Progenitor cell of endocrine pancreas (in vitro differentiated cells): ENCODE results near the gene NFIC. TPM values are rescaled to one million over a fixed set of nuclear protein-coding genes. Genes with fewer than 3 reads are reported as not detected.
"Not testable (repeated sequence)": the region's sequence is repeated elsewhere in the genome, so short reads cannot be mapped to it uniquely, and the experiment has no call there.

Source experiments
- DNase-seq: peaks from one replicate; pipeline ENCODE4 v3.0.0; 2021; ENCODE audit warnings: low spot score; ENCODE audit not compliant: unreplicated experiment
- H3K27ac Mint-ChIP-seq: 2 replicates; pipeline ENCODE4 v1.8.0; 2021; ENCODE audit warnings: mild to moderate bottlenecking, moderate library complexity, mixed read lengths
- H3K27me3 Mint-ChIP-seq: 2 replicates; pipeline ENCODE4 v1.8.0; 2021; ENCODE audit warnings: mixed read lengths
- H3K36me3 Mint-ChIP-seq: 2 replicates; pipeline ENCODE4 v1.8.0; 2022; ENCODE audit warnings: mixed read lengths; ENCODE audit not compliant: insufficient read depth
- H3K4me1 Mint-ChIP-seq: 2 replicates; pipeline ENCODE4 v1.8.0; 2021; ENCODE audit warnings: low read depth, mixed read lengths
- H3K4me3 Mint-ChIP-seq: 2 replicates; pipeline ENCODE4 v1.8.0; 2021; ENCODE audit warnings: low read depth, mild to moderate bottlenecking, moderate library complexity, mixed read lengths
- H3K9me3 Mint-ChIP-seq: 2 replicates; pipeline ENCODE4 v1.8.0; 2021; ENCODE audit warnings: low read depth, mixed read lengths
- total RNA-seq: library from RNA; stranded (reverse); gene quantifications from 2 replicates; pipeline ENCODE4 v1.2.1, GENCODE V29; 2021
- TF ChIP-seq, protein P1 (sequence below): fragments of 200-600 bp; sonication (generic); IDR thresholded peaks from one replicate; pipeline ENCODE4 v1.5.0; 2021; ENCODE audit warnings: antibody characterized with exemption, mild to moderate bottlenecking; ENCODE audit not compliant: unreplicated experiment

Gene NFIC
- total RNA-seq, 1 donor from 2014 or later, result 6.8 TPM

DNA sequence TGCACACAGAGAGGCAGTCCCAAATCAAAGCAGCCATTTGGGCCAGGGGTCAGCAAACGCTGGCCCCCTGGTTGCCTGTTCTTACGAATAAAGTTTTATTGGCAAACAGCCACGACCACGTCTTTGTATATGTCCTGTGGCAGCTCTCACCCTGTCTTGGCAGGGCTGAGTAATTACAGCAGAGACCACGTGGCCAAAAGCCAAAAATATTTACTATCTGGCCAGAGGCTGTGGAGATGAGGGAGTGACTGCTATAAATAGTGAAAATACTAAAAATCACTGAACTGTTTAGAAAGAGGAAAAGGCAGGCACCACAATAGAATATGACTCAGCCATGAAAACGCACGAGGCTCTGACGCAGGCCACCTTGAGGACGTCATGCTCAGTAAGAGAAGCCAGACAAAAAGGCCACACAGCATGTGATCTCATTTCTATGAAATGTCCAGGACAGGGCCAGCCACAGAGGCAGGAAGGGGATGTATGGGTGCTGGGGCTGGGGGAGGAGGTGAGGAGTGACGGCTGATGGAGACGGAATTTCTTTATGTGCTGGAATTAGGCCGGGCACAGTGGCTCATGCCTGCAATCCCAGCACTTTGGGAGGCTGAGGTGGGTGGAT lies 84.5 kb downstream of the NFIC start:
- Mint-ChIP-seq H3K27ac (no peak overlapping the region), H3K4me1 (no peaks in the 10 kb centered on the region), H3K27me3 (peaks cover 13% of the 10 kb centered on the region), H3K4me3 (no peak overlapping the region), H3K9me3 (no peaks in the 10 kb centered on the region), H3K36me3 (peaks cover 3% of the 10 kb centered on the region)
- TF ChIP-seq, protein P1, sequence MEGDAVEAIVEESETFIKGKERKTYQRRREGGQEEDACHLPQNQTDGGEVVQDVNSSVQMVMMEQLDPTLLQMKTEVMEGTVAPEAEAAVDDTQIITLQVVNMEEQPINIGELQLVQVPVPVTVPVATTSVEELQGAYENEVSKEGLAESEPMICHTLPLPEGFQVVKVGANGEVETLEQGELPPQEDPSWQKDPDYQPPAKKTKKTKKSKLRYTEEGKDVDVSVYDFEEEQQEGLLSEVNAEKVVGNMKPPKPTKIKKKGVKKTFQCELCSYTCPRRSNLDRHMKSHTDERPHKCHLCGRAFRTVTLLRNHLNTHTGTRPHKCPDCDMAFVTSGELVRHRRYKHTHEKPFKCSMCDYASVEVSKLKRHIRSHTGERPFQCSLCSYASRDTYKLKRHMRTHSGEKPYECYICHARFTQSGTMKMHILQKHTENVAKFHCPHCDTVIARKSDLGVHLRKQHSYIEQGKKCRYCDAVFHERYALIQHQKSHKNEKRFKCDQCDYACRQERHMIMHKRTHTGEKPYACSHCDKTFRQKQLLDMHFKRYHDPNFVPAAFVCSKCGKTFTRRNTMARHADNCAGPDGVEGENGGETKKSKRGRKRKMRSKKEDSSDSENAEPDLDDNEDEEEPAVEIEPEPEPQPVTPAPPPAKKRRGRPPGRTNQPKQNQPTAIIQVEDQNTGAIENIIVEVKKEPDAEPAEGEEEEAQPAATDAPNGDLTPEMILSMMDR, result no peak
- DNase-seq, result no peak

DNA sequence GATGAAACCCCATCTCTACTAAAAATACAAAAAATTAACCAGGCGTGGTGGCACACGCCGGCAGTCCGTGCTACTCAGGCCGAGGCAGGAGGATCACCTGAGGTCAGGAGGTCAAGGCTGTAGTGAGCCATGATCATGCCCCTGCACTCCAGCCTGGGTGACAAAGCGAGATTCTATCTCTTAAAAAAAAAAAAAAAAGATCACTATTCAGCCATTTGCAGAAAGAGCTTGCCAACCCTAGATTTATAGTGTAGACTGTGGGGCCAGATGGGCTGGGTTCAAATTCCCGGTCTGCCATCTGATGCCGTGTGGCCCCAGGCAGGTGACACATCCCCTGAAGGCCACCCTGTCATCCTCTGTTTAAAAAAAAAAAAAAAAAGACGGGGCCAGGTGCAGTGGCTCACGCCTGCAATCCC lies 85.1 kb downstream of the NFIC start:
- no peak overlapping the region for H3K27ac Mint-ChIP-seq
- no peak overlapping the region for H3K4me3 Mint-ChIP-seq
- TF ChIP-seq, protein P1, result no peak
- no peak for DNase-seq
- peaks cover 8% of the 10 kb centered on the region for H3K27me3 Mint-ChIP-seq
- no peaks in the 10 kb centered on the region for H3K9me3 Mint-ChIP-seq
- H3K36me3 Mint-ChIP-seq, result peaks cover 3% of the 10 kb centered on the region
- no peaks in the 10 kb centered on the region for H3K4me1 Mint-ChIP-seq

DNA sequence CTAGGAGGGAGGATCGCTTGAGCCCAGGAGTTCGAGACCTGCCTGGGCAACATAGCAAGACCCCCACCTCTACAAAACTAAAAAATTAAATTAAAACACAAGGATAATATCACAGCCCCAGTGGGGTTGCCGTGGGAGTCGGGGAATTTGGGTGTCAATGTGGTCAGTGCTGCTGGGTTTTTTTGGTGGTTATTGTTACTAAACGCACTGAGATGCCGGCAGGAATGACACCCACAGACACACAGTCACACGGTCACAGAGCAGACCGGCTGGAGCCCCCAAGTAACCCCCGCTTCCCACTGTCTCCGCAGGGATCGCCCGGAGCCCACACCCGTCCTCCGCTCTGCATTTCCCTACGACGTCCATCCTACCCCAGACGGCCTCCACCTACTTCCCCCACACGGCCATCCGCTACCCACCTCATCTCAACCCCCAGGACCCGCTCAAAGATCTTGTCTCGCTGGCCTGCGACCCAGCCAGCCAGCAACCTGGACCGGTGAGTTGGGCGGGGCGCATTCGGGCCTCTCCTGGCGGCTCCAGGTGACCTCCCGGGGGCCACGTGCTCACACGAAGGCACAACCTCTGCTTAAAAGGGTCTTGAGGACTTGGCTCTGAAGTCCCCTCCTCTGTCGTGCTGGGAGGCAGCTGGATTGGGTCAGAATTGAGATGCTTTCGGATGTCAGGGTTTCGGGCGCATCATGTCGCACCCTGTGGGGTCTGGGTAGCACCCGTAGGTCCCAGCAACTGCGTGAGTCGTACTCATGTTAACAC lies 86.0 kb downstream of the NFIC start:
- H3K27ac Mint-ChIP-seq, result no peak overlapping the region
- TF ChIP-seq, protein P1, result no peak
- H3K9me3 Mint-ChIP-seq, result no peaks in the 10 kb centered on the region
- no peak overlapping the region for H3K4me3 Mint-ChIP-seq
- DNase-seq, result no peak
- no peaks in the 10 kb centered on the region for H3K4me1 Mint-ChIP-seq
- peaks cover 3% of the 10 kb centered on the region for H3K36me3 Mint-ChIP-seq
- H3K27me3 Mint-ChIP-seq, result peaks cover 12% of the 10 kb centered on the region

DNA sequence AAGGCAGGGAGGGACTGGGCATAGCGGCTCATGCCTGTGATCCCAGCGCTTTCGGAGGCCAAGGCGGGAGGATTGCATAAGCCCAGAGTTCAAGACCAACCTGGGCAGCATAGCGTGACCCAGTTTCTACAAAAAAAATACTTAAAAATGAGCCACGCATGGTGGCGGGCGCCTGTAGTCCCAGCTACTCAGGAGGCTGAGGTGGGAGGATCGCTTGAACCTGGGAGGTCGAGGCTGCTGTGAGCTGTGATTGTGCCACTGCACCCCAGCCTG lies 86.5 kb downstream of the NFIC start:
- not testable (repeated sequence) for DNase-seq, H3K27ac Mint-ChIP-seq, H3K4me3 Mint-ChIP-seq, H3K9me3 Mint-ChIP-seq, H3K36me3 Mint-ChIP-seq, H3K4me1 Mint-ChIP-seq
- peaks cover 13% of the 10 kb centered on the region for H3K27me3 Mint-ChIP-seq

DNA sequence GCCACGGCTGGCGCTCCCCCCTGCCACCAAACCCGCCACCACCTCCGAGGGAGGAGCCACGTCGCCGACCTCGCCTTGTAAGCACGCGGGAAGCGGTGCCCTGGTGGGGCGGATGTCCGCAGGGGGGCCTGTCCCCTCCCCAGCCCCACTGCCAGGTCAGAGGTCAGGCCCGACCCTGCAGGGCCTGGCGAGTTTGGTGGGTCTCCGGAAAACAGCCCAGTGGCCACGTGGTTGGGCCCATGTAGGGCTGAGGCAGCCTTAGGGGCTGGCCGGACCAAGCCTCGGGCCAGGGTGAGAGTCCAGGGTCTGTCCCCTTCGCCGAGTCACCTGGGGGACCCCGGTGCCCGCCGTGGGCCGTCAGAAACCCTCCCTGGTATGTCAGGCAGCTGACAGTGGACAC lies 87.5 kb downstream of the NFIC start:
- DNase-seq, result no peak
- peaks cover 20% of the 10 kb centered on the region for H3K27me3 Mint-ChIP-seq
- H3K4me1 Mint-ChIP-seq, result no peaks in the 10 kb centered on the region
- no peak overlapping the region for H3K27ac Mint-ChIP-seq
- H3K36me3 Mint-ChIP-seq, result peaks cover 3% of the 10 kb centered on the region
- no peak overlapping the region for H3K4me3 Mint-ChIP-seq
- H3K9me3 Mint-ChIP-seq, result no peaks in the 10 kb centered on the region
- TF ChIP-seq, protein P1, result no peak
